ENCODE measurements around the gene RB1.
A peak's percentile ranks its signal among the peaks of the same experiment; 100 is the strongest.

Gene RB1

DNA sequence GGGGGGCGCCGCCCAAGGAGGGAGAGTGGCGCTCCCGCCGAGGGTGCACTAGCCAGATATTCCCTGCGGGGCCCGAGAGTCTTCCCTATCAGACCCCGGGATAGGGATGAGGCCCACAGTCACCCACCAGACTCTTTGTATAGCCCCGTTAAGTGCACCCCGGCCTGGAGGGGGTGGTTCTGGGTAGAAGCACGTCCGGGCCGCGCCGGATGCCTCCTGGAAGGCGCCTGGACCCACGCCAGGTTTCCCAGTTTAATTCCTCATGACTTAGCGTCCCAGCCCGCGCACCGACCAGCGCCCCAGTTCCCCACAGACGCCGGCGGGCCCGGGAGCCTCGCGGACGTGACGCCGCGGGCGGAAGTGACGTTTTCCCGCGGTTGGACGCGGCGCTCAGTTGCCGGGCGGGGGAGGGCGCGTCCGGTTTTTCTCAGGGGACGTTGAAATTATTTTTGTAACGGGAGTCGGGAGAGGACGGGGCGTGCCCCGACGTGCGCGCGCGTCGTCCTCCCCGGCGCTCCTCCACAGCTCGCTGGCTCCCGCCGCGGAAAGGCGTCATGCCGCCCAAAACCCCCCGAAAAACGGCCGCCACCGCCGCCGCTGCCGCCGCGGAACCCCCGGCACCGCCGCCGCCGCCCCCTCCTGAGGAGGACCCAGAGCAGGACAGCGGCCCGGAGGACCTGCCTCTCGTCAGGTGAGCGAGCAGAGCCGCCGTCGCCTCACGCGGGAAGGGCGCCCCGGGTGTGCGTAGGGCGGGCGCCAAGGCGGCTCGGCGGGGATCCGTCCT is at the start of gene RB1:
TSS of gene RB1 (plus strand) at position 393 of the 784 bp plus-strand sequence. CDS start at position 555, 162 bp downstream.
- DNase-seq = peak; percentile 85

- DNase-seq = no peak
Measured at GRCh38 chr13:48253849-48254248, 49.7 kb upstream of the RB1 start.

- DNase-seq = no peak
Measured at GRCh38 chr13:48255090-48255489, 48.5 kb upstream of the RB1 start.

- no peak for DNase-seq
Measured at GRCh38 chr13:48255954-48256353, 47.6 kb upstream of the RB1 start.

DNA sequence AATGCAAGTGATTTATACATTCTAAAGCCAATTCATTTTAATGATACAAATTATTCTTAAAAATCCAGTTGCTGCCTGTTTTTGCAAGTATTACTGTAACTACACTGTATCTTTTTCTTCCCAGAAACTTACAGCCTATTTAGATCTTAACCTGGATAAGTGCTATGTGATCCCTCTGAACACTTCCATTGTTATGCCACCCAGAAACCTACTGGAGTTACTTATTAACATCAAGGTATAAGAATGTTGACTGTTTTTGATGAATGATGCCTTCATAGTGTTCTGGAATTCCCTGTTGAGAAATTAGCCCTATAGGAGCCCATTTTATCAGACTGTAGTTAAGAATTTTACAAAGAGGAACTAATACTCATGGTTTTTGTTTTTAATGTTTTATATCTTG is 45.5 kb upstream of the RB1 start:
- DNase-seq = no peak

GRCh38 chr13:48258430-48258829 is 45.1 kb upstream of the RB1 start:
- no peak for DNase-seq

GRCh38 chr13:48260970-48261369 is 42.6 kb upstream of the RB1 start:
- DNase-seq = no peak

DNA sequence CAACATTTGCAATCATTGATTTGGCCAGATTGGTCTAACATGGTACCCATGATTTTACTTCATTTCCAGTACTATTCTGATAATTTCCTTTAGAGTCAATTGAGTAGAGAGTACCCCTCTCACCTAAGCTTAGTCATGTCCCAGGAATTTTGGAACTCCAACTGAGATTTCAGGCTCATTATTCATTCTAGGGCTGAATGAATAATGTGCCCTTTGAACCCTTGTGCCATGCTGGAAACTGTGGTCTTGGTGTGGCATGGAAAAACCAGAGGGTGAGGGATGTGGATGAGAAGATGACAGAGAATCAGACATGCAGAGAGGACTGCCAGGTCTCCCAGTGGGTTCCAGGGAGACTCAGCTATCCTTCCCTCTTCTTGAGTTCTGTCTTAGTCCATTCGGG is 40.4 kb upstream of the RB1 start:
- no peak for DNase-seq

DNA sequence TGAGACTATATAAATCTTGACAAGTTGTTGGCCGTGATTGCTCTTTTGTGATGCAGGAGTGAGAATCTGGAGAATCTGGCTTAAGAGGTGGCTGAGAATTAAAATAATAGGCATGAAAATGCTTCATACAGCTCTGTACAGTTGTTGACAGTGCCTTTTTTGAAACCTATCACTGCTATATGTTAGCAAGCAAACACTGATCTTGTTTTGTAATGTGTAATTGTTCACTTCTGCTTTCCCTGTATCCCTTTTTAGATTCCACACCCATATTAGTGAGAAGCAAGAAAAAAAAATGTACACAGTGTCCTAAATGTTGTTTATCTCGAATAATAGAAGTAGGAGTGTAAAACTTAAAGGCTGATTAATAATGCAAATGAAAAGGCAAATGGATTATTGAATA is 39.5 kb upstream of the RB1 start:
- DNase-seq = no peak

DNA sequence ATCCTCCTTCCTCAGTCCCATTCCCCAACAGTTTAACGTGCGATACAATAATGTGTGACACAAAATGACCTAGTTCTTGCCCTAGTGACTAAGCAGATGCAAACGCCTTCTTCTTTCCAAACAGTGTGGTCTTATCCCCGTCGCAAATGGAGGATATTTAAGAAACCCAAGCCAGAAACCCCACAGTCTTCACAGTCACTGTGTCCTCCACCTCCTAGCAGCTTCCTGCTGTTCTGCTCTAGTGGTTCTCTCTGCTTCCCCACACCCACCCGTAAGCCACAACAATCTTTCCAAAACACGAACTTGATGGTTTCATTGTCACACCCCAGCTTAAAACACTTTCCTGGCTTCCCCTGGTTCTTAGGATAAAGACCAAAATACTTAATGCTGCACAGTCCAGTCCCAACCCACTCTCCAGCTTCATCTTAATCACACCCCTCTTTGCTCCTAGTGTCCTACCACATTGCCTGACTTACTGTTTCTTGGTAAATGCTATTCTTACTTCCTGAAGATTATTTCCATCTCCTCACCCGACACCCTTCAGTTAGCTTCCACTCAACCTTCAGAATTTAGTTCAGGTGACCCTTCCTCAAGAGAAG is 38.2 kb upstream of the RB1 start:
- no peak for DNase-seq

- no peak for DNase-seq
Measured at GRCh38 chr13:48266150-48266549, 37.4 kb upstream of the RB1 start.

DNA sequence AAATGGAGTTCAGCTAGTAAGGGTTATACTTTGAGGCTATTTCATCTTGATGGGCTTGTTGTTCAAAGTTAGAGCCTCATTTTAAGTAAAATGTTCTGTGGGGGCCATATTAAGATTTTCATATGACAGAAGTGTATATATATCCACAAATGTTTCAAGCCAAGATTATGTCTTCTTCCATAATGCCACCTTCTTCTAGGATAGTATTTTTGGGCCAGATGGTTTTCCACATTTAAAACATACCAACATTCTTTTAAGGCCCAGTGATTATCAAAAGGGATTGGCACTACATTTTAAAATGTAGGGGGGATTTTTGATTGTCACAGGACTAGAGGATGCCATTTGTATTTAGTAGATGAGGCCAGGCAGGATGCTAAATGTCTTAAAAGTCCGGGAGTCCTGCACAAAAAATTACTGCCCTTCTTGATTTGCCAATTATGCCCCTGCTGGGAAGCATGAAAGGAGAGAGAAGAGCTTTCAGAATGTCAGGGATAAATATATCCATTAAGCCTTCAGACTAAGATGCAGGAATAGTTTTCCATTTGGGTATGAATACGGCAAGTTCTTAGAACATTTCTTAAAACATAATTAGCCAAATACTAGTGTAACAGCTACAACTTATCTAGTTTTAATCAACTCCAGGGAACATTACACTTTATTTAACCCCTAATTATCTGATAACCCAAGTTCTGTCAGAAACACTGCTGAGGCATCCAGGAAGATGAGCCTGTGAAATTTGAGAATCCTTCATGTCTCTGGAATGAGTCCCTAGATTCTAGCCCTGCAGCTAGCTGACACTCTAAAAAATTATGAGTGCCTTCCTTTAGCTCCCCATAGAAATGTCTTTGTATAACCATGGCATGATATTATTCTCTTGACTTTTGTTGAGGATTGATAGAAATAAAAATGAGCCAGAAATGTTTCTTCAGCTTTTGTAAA is 36.6 kb upstream of the RB1 start:
- DNase-seq = no peak

DNA sequence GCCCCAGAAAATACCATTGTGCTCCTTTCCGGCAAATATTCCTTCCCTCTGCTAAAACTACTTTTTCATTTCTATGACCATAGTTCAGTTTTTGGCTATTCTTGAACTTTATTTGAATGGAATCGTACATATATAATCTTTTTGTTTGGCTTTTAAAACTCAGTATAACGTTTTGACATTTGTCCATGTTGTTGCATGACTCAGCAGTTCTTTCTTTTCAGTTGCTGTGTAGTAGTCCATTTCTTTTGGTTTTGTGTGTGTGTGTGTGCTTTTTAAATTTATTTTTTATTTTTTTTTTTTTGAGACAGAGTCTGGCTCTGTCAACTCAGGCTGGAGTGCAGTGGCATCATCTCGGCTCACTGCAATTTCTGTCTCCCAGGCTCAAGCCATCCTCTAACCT is 35.5 kb upstream of the RB1 start:
- no peak for DNase-seq

DNA sequence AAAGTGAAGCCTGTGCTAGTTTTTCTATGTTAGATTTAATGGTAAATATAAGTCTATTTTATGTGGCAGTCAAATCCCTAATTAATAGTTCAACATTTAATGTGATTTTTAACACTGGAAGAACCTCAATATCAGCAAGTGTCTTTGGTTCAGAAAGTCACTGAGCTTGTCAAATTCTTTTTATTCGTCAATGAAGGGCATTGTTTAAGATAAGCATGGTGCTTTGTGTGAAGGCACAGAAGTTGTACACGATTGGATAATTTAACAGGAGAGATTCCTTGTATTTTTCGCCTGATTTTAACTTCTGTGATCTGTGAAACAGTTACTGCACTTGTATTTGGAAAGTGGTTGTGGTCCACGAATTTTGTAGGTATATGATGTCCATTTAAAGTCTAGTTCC is 30.2 kb upstream of the RB1 start:
- no peak for DNase-seq

DNA sequence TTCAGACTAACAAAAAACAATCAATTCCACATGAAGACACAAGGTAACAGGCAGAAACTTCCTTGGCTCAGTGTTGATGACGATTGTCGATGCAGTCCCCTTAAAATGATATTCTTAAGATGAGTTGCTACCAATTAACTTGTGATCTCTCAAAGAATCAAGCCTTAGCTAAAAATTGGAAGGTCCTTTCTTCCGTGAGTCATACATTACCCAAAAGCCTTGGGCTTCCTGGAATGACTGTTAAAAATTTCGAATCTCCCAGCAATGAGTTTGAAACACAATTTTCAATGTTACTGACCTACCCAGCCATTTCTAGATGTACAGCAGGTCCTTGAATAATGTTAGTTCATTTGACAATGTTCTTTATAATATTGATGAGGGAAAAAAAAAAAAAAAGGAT is 28.0 kb upstream of the RB1 start:
- no peak for DNase-seq

GRCh38 chr13:48278806-48279205 is 24.7 kb upstream of the RB1 start:
- no peak for DNase-seq

DNA sequence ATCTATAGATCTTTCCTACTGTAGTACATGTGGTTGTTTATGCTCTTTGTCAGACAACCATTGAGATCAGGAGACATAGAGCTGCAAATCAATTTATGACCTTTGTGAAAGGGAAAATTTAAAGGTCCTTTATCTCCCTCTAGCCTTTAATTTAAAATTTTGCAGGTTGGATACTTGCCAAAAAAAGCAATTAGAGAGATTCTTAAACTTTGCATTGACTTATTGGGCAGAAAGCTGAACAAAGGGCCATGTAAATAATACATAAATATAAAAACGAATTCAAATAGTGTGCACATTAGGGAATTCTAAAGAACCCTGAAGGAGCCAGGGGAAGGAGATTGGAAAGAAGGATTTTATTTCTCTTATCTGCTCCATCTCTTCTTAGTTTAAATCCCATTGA is 22.0 kb upstream of the RB1 start:
- no peak for DNase-seq

GRCh38 chr13:48291730-48292129 is 11.8 kb upstream of the RB1 start:
- DNase-seq = no peak

GRCh38 chr13:48292650-48293049 is 10.9 kb upstream of the RB1 start:
- DNase-seq = no peak

DNA sequence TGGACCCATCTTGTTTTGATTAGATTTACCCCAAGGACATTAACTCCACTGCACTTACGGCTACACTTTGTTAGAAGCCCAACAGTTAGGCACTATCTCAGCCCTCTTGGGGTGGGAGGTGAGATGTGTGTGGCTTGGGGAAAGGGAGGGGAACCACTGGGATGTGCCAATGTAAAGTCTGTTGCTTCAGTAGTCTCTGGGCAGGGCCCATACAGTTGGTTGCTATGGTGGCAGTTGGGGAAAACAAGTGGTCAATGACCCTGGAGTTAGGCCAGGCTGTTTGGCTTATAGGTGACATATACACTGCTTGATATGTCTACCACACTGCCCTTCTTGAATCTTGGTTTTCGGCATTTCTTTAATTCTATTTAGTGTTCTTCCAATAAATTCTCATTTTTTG is 8.9 kb upstream of the RB1 start:
- DNase-seq = no peak

- DNase-seq = no peak
Measured at GRCh38 chr13:48295271-48295670, 8.3 kb upstream of the RB1 start.

DNA sequence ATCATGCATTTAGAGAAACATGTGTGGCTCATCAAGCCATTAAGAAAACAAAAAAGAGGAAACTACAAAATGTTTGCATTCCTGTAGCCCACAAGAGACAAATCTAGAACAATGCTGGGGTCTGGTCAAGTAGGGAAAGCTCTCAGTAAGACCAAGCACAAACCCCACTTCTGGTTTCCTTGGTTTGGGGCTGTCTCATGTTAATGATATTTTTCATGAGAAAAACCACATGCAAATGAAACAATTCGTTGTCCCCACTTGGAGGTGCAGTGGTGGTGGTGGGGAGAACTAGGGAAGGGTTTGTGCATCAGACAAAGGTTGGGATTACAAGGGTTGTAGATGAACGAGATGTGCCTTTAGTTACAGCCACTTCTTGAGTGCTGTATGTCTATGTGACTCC is 7.0 kb upstream of the RB1 start:
- DNase-seq = no peak

DNA sequence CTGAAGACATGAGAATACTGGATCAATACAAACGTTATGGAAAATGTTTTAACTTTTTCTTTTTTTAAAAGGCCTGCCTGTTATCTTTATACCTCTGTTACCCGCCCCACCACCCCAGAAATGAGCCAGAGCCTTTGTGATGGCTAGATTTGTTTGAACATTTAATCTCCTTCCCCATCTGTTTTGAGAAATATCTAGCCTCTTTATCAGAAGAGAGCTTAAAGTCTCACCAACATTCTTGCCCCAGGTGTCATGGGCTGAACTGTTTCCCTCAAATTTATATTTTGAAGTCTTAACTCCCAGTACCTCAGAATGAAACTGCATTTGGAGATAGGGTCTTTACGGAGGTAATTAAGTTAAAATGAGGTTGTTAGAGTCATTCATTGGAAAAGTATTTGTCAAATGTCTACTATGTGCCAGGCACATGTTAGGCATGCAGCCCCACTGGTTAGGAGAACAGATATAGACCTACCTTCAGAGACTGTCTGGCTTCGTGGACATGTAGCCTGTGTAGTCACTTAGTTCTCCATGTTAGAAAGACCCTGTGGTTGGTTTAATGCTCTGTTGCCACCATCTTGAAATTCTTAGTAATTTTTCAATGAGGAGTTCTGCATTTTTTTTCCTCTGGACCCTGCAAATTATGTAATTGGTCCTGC is 6.3 kb upstream of the RB1 start:
- DNase-seq = no peak

Measured in stimulated activated CD4-positive, alpha-beta T cell treated with anti-CD3 and anti-CD28 coated beads, Interleukin-12 subunit alpha, Interleukin-12 subunit beta, amount 100 ng/mL, for 4 hours (primary cell).